H1 (cell line): ENCODE results near the gene GRIA4. TPM values are rescaled to one million over a fixed set of nuclear protein-coding genes. Genes with fewer than 3 reads are reported as not detected.

ENCODE experiments used
- BCL11A ChIP-seq, 2 experiments: IDR thresholded peaks; one replicate each; pipeline ENCODE4 v1.6.1; 2011; ENCODE audit warnings: low read depth in 2 of 2, low read length in 2 of 2, mild to moderate bottlenecking in 2 of 2
- BRCA1 ChIP-seq: IDR thresholded peaks from 2 replicates; pipeline ENCODE4 v1.6.1; 2012; ENCODE audit warnings: low read depth, low read length, improper control_type of control experiment
- CHD1 ChIP-seq: IDR thresholded peaks from 2 replicates; pipeline ENCODE4 v1.6.1; 2012; ENCODE audit warnings: low read depth, low read length, improper control_type of control experiment
- CREB1 ChIP-seq: IDR thresholded peaks from 2 replicates; pipeline ENCODE4 v1.6.1; 2012; ENCODE audit warnings: inconsistent platforms
- EGR1 ChIP-seq: IDR thresholded peaks from 2 replicates; pipeline ENCODE4 v1.6.1; 2011; ENCODE audit warnings: low read depth, low read length, borderline replicate concordance
- EZH2 ChIP-seq: fragments of 200-600 bp; sonication (generic); IDR thresholded peaks from 2 replicates; pipeline ENCODE4 v1.7.1; 2012; ENCODE audit warnings: low read depth, mild to moderate bottlenecking, moderate library complexity, low read length, inconsistent platforms; ENCODE audit not compliant: severe bottlenecking
- JUND ChIP-seq: IDR thresholded peaks from 2 replicates; pipeline ENCODE4 v1.6.1; 2011; ENCODE audit warnings: mild to moderate bottlenecking, improper control_type of control experiment, low read length
- KDM4A ChIP-seq: IDR thresholded peaks from one replicate; pipeline ENCODE4 v1.7.1; 2012; ENCODE audit warnings: low read depth, mild to moderate bottlenecking, moderate library complexity, low read length, inconsistent platforms; ENCODE audit not compliant: severe bottlenecking
- polyA plus RNA-seq, 7 experiments: library from polyadenylated mRNA; depleted of rRNA in 3 of 7; stranded (reverse) in 5 of 7; unstranded in 2 of 7; fragments of >200 nt in 5 of 7; fragments of 200-250 nt in 2 of 7; gene quantifications; 1 replicate in 5 of 7; 2 replicates in 1 of 7; 4 replicates in 1 of 7; pipeline versions ENCODE4 v1.2.1 to v1.2.3, GENCODE V29; 2011 to 2013; ENCODE audit warnings: missing spikeins in 2 of 7, mixed read lengths in 2 of 7
- total RNA-seq: library from RNA; stranded (reverse); fragmentation: NEBNext Ultra II Directional; extraction: Animal tissue kit (Norgen Biotek cat#: 25700); gene quantifications from 2 replicates; pipeline ENCODE4 v1.2.1, GENCODE V29; 2021

The GRIA4 gene
- total and polyA plus RNA-seq, 2 of the 8 experiments (the other 6 are each of a cell fraction or from before 2014, with no cell fraction given): 12.5 to 21.8 TPM

DNA sequence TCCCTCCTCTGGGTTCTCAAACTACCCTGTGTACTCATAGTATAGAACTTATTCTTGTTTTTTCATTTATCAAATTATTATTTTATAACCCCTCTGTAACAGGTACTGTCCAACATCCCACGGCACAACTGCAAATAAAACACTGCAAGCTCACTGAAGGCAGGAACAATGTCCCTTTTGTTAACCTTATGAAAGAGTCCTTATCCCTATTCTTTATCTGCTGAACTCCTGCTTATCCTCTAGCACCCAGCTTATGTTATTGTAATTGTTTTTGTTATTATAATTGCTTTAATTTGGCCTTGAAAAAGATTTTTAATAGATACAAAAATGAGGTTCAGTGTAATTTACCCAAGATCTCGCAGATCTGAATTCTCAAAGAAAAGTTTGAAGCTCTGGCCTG is 281.8 kb downstream of the GRIA4 start (continued):
- no peak for TF ChIP-seq EZH2
- TF ChIP-seq JUND: no peak
- TF ChIP-seq CHD1: no peak
- TF ChIP-seq KDM4A: no peak
- TF ChIP-seq BCL11A (IDR thresholded peaks at IDR 0.05; ENCODE audit: low read depth in 2 of 2, low read length in 2 of 2): no peak
- no peak for TF ChIP-seq CREB1
- no peak for TF ChIP-seq EGR1
- TF ChIP-seq BRCA1: no peak
